T-helper 1 cell treated with Interleukin-12 subunit alpha and Interleukin-12 subunit beta and Interleukin-4 antibody, amounts not matched to agents 30 μg/mL and 1 μg/mL, for 36 hours (primary cell): ENCODE data around the gene RTN4.
"Not testable (repeated sequence)": the region's sequence is repeated elsewhere in the genome, so short reads cannot be mapped to it uniquely, and the experiment has no call there.

Source experiments
- H3K27ac Mint-ChIP-seq: one replicate; pipeline ENCODE4 v1.8.0; 2021; ENCODE audit warnings: mild to moderate bottlenecking, mixed read lengths
- H3K27me3 Mint-ChIP-seq: one replicate; pipeline ENCODE4 v1.8.0; 2021; ENCODE audit warnings: low read depth, mixed read lengths
- H3K36me3 Mint-ChIP-seq: one replicate; pipeline ENCODE4 v1.8.0; 2021; ENCODE audit warnings: low read depth, mixed read lengths
- H3K4me1 Mint-ChIP-seq: one replicate; pipeline ENCODE4 v1.8.0; 2021; ENCODE audit warnings: low read depth, mixed read lengths
- H3K4me3 Mint-ChIP-seq: one replicate; pipeline ENCODE4 v1.8.0; 2021; ENCODE audit warnings: mild to moderate bottlenecking, moderate library complexity, mixed read lengths
- H3K9me3 Mint-ChIP-seq: one replicate; pipeline ENCODE4 v1.8.0; 2021; ENCODE audit warnings: mixed read lengths

RTN4 gene

GRCh38 chr2:54990694-54991093 is 59.6 kb downstream of the RTN4 start:
- H3K4me1 Mint-ChIP-seq, H3K9me3 Mint-ChIP-seq, H3K27me3 Mint-ChIP-seq, H3K4me3 Mint-ChIP-seq, H3K27ac Mint-ChIP-seq: not testable (repeated sequence)
- H3K36me3 Mint-ChIP-seq = peaks cover 11% of the 10 kb centered on the region

- H3K36me3 Mint-ChIP-seq = peaks cover 10% of the 10 kb centered on the region
- H3K27ac Mint-ChIP-seq = no peak overlapping the region
- no peak overlapping the region for H3K4me3 Mint-ChIP-seq
- no peaks in the 10 kb centered on the region for H3K27me3 Mint-ChIP-seq
- peaks cover 5% of the 10 kb centered on the region for H3K4me1 Mint-ChIP-seq
- no peaks in the 10 kb centered on the region for H3K9me3 Mint-ChIP-seq
Measured at GRCh38 chr2:54988612-54989011, 61.6 kb downstream of the RTN4 start.

- Mint-ChIP-seq H3K27ac (no peak overlapping the region), H3K9me3 (no peaks in the 10 kb centered on the region), H3K36me3 (peaks cover 18% of the 10 kb centered on the region), H3K4me3 (no peak overlapping the region), H3K27me3 (no peaks in the 10 kb centered on the region), H3K4me1 (peaks cover 8% of the 10 kb centered on the region)
Measured at GRCh38 chr2:54986264-54986663, 64.0 kb downstream of the RTN4 start.

GRCh38 chr2:54984476-54984875 is 65.8 kb downstream of the RTN4 start:
- Mint-ChIP-seq H3K9me3 (no peaks in the 10 kb centered on the region), H3K27ac (no peak overlapping the region), H3K4me1 (peaks cover 11% of the 10 kb centered on the region), H3K36me3 (peaks cover 23% of the 10 kb centered on the region), H3K4me3 (no peak overlapping the region), H3K27me3 (no peaks in the 10 kb centered on the region)

GRCh38 chr2:54983345-54984220 is 66.7 kb downstream of the RTN4 start:
- peaks cover 11% of the 10 kb centered on the region for H3K4me1 Mint-ChIP-seq
- H3K9me3 Mint-ChIP-seq = no peaks in the 10 kb centered on the region
- no peak overlapping the region for H3K27ac Mint-ChIP-seq
- no peaks in the 10 kb centered on the region for H3K27me3 Mint-ChIP-seq
- peaks cover 23% of the 10 kb centered on the region for H3K36me3 Mint-ChIP-seq
- H3K4me3 Mint-ChIP-seq = no peak overlapping the region

GRCh38 chr2:54981385-54981784 is 68.9 kb downstream of the RTN4 start:
- H3K4me1 Mint-ChIP-seq = peaks cover 22% of the 10 kb centered on the region
- peaks cover 19% of the 10 kb centered on the region for H3K36me3 Mint-ChIP-seq
- no peak overlapping the region for H3K27ac Mint-ChIP-seq
- no peak overlapping the region for H3K4me3 Mint-ChIP-seq
- H3K27me3 Mint-ChIP-seq = no peaks in the 10 kb centered on the region
- no peaks in the 10 kb centered on the region for H3K9me3 Mint-ChIP-seq

GRCh38 chr2:54979321-54980044 is 70.8 kb downstream of the RTN4 start:
- Mint-ChIP-seq H3K27ac (no peak overlapping the region), H3K9me3 (no peaks in the 10 kb centered on the region), H3K4me1 (peaks cover 24% of the 10 kb centered on the region), H3K36me3 (peaks cover 15% of the 10 kb centered on the region), H3K27me3 (no peaks in the 10 kb centered on the region), H3K4me3 (no peak overlapping the region)

- H3K4me3 Mint-ChIP-seq = no peak overlapping the region
- H3K36me3 Mint-ChIP-seq = peaks cover 11% of the 10 kb centered on the region
- no peak overlapping the region for H3K27ac Mint-ChIP-seq
- H3K4me1 Mint-ChIP-seq = peaks cover 16% of the 10 kb centered on the region
- no peaks in the 10 kb centered on the region for H3K27me3 Mint-ChIP-seq
- no peaks in the 10 kb centered on the region for H3K9me3 Mint-ChIP-seq
Measured at GRCh38 chr2:54977149-54977548, 73.1 kb downstream of the RTN4 start.

- H3K4me3 Mint-ChIP-seq = no peak overlapping the region
- no peak overlapping the region for H3K27ac Mint-ChIP-seq
- peaks cover 16% of the 10 kb centered on the region for H3K4me1 Mint-ChIP-seq
- H3K9me3 Mint-ChIP-seq = no peaks in the 10 kb centered on the region
- H3K27me3 Mint-ChIP-seq = no peaks in the 10 kb centered on the region
- H3K36me3 Mint-ChIP-seq = peaks cover 8% of the 10 kb centered on the region
Measured at GRCh38 chr2:54975598-54976492, 74.4 kb downstream of the RTN4 start.

- no peak overlapping the region for H3K27ac Mint-ChIP-seq
- H3K9me3 Mint-ChIP-seq = no peaks in the 10 kb centered on the region
- H3K4me1 Mint-ChIP-seq = peaks cover 13% of the 10 kb centered on the region
- no peaks in the 10 kb centered on the region for H3K27me3 Mint-ChIP-seq
- peaks cover 4% of the 10 kb centered on the region for H3K36me3 Mint-ChIP-seq
- no peak overlapping the region for H3K4me3 Mint-ChIP-seq
Measured at GRCh38 chr2:54975175-54975574, 75.1 kb downstream of the RTN4 start.

GRCh38 chr2:54969940-54970338 is 80.3 kb downstream of the RTN4 start:
- Mint-ChIP-seq H3K27me3 (no peaks in the 10 kb centered on the region), H3K36me3 (peaks cover 5% of the 10 kb centered on the region), H3K9me3 (no peaks in the 10 kb centered on the region), H3K4me1 (peaks cover 17% of the 10 kb centered on the region), H3K27ac (no peak overlapping the region), H3K4me3 (no peak overlapping the region)

GRCh38 chr2:54969295-54969939 is 80.8 kb downstream of the RTN4 start:
- peaks cover 20% of the 10 kb centered on the region for H3K4me1 Mint-ChIP-seq
- peaks cover 5% of the 10 kb centered on the region for H3K36me3 Mint-ChIP-seq
- H3K27me3 Mint-ChIP-seq = no peaks in the 10 kb centered on the region
- no peaks in the 10 kb centered on the region for H3K9me3 Mint-ChIP-seq
- no peak overlapping the region for H3K4me3 Mint-ChIP-seq
- no peak overlapping the region for H3K27ac Mint-ChIP-seq

GRCh38 chr2:54968561-54969218 is 81.6 kb downstream of the RTN4 start:
- H3K4me1 Mint-ChIP-seq = peaks cover 22% of the 10 kb centered on the region
- H3K4me3 Mint-ChIP-seq = no peak overlapping the region
- no peaks in the 10 kb centered on the region for H3K9me3 Mint-ChIP-seq
- no peaks in the 10 kb centered on the region for H3K27me3 Mint-ChIP-seq
- peaks cover 5% of the 10 kb centered on the region for H3K36me3 Mint-ChIP-seq
- H3K27ac Mint-ChIP-seq = no peak overlapping the region
